HCT116 (cell line): ENCODE data around the gene MED26.

ENCODE experiments used
- EGR1 ChIP-seq: IDR thresholded peaks from 2 replicates; pipeline ENCODE4 v1.6.1; 2012; ENCODE audit warnings: low read depth
- EZH2phosphoT487 ChIP-seq: fragments of 200-600 bp; IDR thresholded peaks from 2 replicates; pipeline ENCODE4 v1.6.1; 2018; ENCODE audit warnings: antibody characterized with exemption, borderline replicate concordance
- SP1 ChIP-seq: IDR thresholded peaks from 2 replicates; pipeline ENCODE4 v1.6.1; 2012; ENCODE audit warnings: low read depth
- TCF7L2 ChIP-seq: IDR thresholded peaks from 2 replicates; pipeline ENCODE4 v1.7.0; 2011; ENCODE audit warnings: borderline replicate concordance, inconsistent platforms; ENCODE audit not compliant: insufficient read depth, insufficient read length; ENCODE audit errors: extremely low read depth
- YY1 ChIP-seq: IDR thresholded peaks from 2 replicates; pipeline ENCODE4 v1.6.1; 2011; ENCODE audit warnings: low read length, low read depth, moderate library complexity, mild to moderate bottlenecking; ENCODE audit not compliant: insufficient replicate concordance; ENCODE audit errors: extremely low read depth
- ZFX ChIP-seq: fragments of 450-650 bp; IDR thresholded peaks from 2 replicates; pipeline ENCODE4 v1.6.1; 2017
- TF ChIP-seq, protein P1 (sequence below), 3 experiments: fragments of 200-600 bp in 1 of 3; sonication (generic) in 1 of 3; IDR thresholded peaks in 2 of 3; conservative IDR thresholded peaks in 1 of 3; 2 replicates each; pipeline ENCODE4 v1.5.1; 2012 to 2017; ENCODE audit warnings: low read depth in 2 of 3, low read length in 2 of 3, antibody characterized with exemption in 1 of 3, borderline replicate concordance in 1 of 3, control low read depth in 1 of 3, mild to moderate bottlenecking in 1 of 3, mixed read lengths in 1 of 3, mixed run types in 1 of 3, moderate library complexity in 1 of 3; ENCODE audit not compliant: insufficient read depth in 1 of 3

- TF ChIP-seq, protein P1, sequence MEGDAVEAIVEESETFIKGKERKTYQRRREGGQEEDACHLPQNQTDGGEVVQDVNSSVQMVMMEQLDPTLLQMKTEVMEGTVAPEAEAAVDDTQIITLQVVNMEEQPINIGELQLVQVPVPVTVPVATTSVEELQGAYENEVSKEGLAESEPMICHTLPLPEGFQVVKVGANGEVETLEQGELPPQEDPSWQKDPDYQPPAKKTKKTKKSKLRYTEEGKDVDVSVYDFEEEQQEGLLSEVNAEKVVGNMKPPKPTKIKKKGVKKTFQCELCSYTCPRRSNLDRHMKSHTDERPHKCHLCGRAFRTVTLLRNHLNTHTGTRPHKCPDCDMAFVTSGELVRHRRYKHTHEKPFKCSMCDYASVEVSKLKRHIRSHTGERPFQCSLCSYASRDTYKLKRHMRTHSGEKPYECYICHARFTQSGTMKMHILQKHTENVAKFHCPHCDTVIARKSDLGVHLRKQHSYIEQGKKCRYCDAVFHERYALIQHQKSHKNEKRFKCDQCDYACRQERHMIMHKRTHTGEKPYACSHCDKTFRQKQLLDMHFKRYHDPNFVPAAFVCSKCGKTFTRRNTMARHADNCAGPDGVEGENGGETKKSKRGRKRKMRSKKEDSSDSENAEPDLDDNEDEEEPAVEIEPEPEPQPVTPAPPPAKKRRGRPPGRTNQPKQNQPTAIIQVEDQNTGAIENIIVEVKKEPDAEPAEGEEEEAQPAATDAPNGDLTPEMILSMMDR (IDR thresholded peaks at IDR 0.05 in 2 of 3, conservative IDR thresholded peaks at IDR 0.05 in 1 of 3; ENCODE audit: borderline replicate concordance in 1 of 3, insufficient read depth in 1 of 3, low read depth in 2 of 3, low read length in 2 of 3), result no peak
- TF ChIP-seq YY1 (no peak), SP1 (no peak), EZH2phosphoT487 (no peak), EGR1 (no peak), TCF7L2 (no peak), ZFX (no peak)
Observed at GRCh38 chr19:16613841-16614240, 14.2 kb downstream of the MED26 start.
